SK-N-MC (cell line): ENCODE results near the gene DMRT1.

ENCODE experiments used
- DNase-seq: peaks from one replicate; pipeline ENCODE4 v3.0.0-alpha.2; 2011; ENCODE audit warnings: low read depth, low spot score
- H3K27ac ChIP-seq: fragments of 200-600 bp; sonication (generic); 2 replicates; pipeline ENCODE4 v1.5.1; 2016; ENCODE audit warnings: mixed run types
- H3K36me3 ChIP-seq: fragments of 200-600 bp; sonication (generic); 2 replicates; pipeline ENCODE4 v1.6.1; 2017; ENCODE audit warnings: antibody characterized with exemption, low read length, mixed read lengths; ENCODE audit not compliant: insufficient read depth
- H3K4me3 ChIP-seq: fragments of 200-600 bp; sonication (generic); 2 replicates; pipeline ENCODE4 v1.5.1; 2016
- H3K9ac ChIP-seq: fragments of 200-600 bp; sonication (generic); 2 replicates; pipeline ENCODE4 v1.8.0; 2017; ENCODE audit warnings: mixed run types, mixed read lengths; ENCODE audit not compliant: insufficient read length
- H3K9me3 ChIP-seq: fragments of 200-600 bp; sonication (generic); 2 replicates; pipeline ENCODE4 v1.6.1; 2017; ENCODE audit warnings: low read depth, mild to moderate bottlenecking, antibody characterized with exemption, low read length, moderate library complexity, mixed read lengths
- EZH2 ChIP-seq: fragments of 200-600 bp; sonication (generic); IDR thresholded peaks from one replicate; pipeline ENCODE4 v1.6.1; 2017; ENCODE audit warnings: antibody characterized with exemption
- FOXP2 ChIP-seq: optimal IDR thresholded peaks from 2 replicates; pipeline ENCODE3; 2011; ENCODE audit warnings: mild to moderate bottlenecking, moderate library complexity; ENCODE audit not compliant: insufficient read depth; ENCODE audit errors: extremely low read length, control extremely low read depth
- POLR2AphosphoS5 ChIP-seq: IDR thresholded peaks from 2 replicates; pipeline ENCODE4 v1.6.1; 2012; ENCODE audit warnings: mild to moderate bottlenecking, low read depth, low read length, borderline replicate concordance

Gene DMRT1

DNA sequence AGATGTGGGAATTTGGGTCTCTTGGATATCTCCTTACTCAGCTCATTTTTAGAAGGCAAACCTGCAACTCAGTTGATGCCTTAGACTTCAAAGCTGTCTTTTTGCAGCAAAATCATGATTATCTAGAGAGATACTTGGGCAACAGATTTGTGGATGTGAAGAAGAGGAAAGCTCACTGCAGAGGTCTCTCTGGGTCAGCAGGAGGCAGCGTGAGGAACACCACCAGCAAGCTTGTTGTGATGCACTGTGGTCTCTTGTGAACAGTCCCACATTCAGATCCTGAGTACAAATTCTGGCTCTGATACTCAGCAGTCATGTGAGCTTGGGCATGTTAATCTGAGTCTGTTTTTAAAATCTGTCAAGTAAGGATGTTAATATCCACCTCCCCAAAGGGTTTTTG, 108.6 kb downstream of the DMRT1 start:
- no peak for DNase-seq
- no peak for TF ChIP-seq FOXP2
- no peak for TF ChIP-seq POLR2AphosphoS5
- no peak for TF ChIP-seq EZH2

DNA sequence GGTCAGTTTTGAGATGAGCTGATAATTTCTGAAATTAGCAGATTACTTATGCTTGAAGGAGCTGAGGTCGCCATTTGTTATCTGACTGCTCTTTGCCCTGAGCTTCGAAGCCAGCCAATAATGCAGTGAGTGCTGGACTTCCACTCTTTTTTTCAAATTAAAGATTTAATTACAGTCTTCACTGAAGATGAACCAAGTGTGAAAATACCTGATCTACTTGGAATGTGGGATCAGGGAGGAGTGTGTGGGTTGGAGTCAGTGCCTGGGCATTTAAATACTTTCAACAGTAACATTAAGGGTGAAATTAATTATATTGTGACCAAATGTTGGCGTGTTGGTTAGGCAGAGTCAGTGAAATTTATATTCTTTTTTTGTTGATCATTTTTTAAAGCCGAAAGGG, 111.0 kb downstream of the DMRT1 start:
- no peak overlapping the region for H3K27ac ChIP-seq
- TF ChIP-seq FOXP2: no peak
- no peak for TF ChIP-seq EZH2
- no peak for TF ChIP-seq POLR2AphosphoS5
- no peaks in the 10 kb centered on the region for H3K36me3 ChIP-seq
- H3K4me3 ChIP-seq: no peak overlapping the region
- DNase-seq: no peak
- no peak overlapping the region for H3K9ac ChIP-seq
- H3K9me3 ChIP-seq: no peaks in the 10 kb centered on the region

More for the DNA sequence above, 108.6 kb downstream of the DMRT1 start:
- Histone ChIP-seq H3K4me3 (no peak overlapping the region), H3K27ac (no peak overlapping the region), H3K9me3 (no peaks in the 10 kb centered on the region), H3K9ac (no peak overlapping the region), H3K36me3 (no peaks in the 10 kb centered on the region)

GRCh38 chr9:959105-959504, 117.6 kb downstream of the DMRT1 start:
- Histone ChIP-seq H3K36me3 (no peaks in the 10 kb centered on the region), H3K9me3 (no peaks in the 10 kb centered on the region), H3K9ac (no peak overlapping the region), H3K27ac (no peak overlapping the region), H3K4me3 (no peak overlapping the region)
- no peak for DNase-seq
- TF ChIP-seq FOXP2 (no peak), EZH2 (no peak), POLR2AphosphoS5 (no peak)

DNA sequence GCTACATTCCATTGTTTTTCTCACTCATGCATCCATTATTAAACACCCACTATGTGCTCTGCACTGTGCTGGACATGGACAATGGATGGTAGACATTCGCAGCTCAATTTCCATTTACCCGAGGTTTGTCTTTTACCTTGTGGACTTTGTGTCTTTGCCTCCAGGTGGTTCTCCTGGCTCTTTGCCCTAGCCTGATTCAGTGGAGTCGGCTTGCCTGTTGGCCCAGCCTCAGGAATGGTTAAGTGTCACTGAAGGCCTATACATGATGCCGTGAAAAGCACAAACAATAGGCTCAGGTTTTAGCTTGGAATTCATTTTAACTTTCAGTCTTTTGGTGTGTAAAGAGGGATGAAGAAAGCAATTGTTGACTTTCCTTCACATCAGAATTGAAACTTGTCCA, 118.4 kb downstream of the DMRT1 start:
- no peaks in the 10 kb centered on the region for H3K36me3 ChIP-seq
- H3K4me3 ChIP-seq: no peak overlapping the region
- DNase-seq: no peak
- no peak overlapping the region for H3K9ac ChIP-seq
- TF ChIP-seq POLR2AphosphoS5 (no peak), FOXP2 (no peak), EZH2 (no peak)
- no peak overlapping the region for H3K27ac ChIP-seq
- H3K9me3 ChIP-seq: no peaks in the 10 kb centered on the region

- no peak for DNase-seq
- H3K36me3 ChIP-seq: no peaks in the 10 kb centered on the region
- no peak for TF ChIP-seq EZH2
- TF ChIP-seq POLR2AphosphoS5: no peak
- TF ChIP-seq FOXP2: no peak
- no peak overlapping the region for H3K9ac ChIP-seq
- H3K9me3 ChIP-seq: no peaks in the 10 kb centered on the region
- H3K4me3 ChIP-seq: no peak overlapping the region
- H3K27ac ChIP-seq: no peak overlapping the region
Observed at GRCh38 chr9:962023-962422, 120.5 kb downstream of the DMRT1 start.

DNA sequence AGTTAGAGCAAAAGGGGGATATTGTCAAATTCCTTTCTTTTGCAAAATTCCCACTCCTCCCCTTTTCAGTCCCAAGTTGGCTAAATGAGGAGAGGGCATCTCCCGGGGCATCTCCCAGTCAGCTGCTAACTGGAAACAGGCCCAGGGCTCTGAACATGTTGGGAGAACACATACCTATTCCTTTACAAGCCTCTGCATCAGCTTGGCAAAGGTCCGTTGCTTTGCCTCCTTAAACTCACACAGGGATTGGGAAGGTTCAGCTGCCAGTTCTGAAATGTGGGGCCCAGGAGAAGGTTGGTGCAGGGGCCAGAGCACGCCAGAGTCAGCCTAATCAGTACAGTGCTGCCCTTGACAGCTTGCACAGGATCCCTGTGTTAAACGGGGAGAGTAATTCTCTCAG, 124.0 kb downstream of the DMRT1 start:
- no peak for DNase-seq
- H3K9me3 ChIP-seq: no peaks in the 10 kb centered on the region
- H3K9ac ChIP-seq: no peak overlapping the region
- H3K36me3 ChIP-seq: no peaks in the 10 kb centered on the region
- no peak overlapping the region for H3K27ac ChIP-seq
- TF ChIP-seq EZH2 (no peak), POLR2AphosphoS5 (no peak), FOXP2 (no peak)
- H3K4me3 ChIP-seq: no peak overlapping the region

GRCh38 chr9:966870-967269, 125.4 kb downstream of the DMRT1 start:
- TF ChIP-seq EZH2 (no peak), FOXP2 (no peak), POLR2AphosphoS5 (no peak)
- no peak overlapping the region for H3K4me3 ChIP-seq

DNA sequence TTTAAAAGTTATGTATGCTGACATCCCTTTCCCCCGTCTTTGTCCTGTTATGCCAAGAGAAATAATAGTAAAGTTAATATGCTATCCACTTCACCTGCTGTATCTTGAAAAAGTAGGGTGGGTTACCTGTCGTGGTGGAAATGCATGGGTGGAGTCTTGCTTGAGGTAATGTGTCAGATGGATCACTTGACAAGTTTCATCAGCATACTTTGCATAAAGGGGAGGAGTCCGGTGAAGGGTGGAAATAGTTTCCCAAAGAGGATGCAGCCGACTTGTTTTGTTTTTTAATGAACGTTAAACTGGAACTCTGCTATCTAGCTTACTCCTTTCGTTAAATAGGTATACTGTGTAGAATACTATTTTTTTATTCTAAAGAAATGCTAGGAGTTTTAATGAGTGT, 125.9 kb downstream of the DMRT1 start:
- H3K9me3 ChIP-seq: no peaks in the 10 kb centered on the region
- H3K4me3 ChIP-seq: no peak overlapping the region
- no peak for TF ChIP-seq POLR2AphosphoS5
- TF ChIP-seq EZH2: no peak
- no peak for TF ChIP-seq FOXP2
- DNase-seq: no peak
- H3K27ac ChIP-seq: no peak overlapping the region
- H3K9ac ChIP-seq: no peak overlapping the region
- H3K36me3 ChIP-seq: no peaks in the 10 kb centered on the region

More at GRCh38 chr9:966870-967269, 125.4 kb downstream of the DMRT1 start:
- DNase-seq: no peak
- Histone ChIP-seq H3K9me3 (no peaks in the 10 kb centered on the region), H3K36me3 (no peaks in the 10 kb centered on the region), H3K27ac (no peak overlapping the region), H3K9ac (no peak overlapping the region)
